ENCODE results near the gene DEAF1. TPM values are rescaled to one million over a fixed set of nuclear protein-coding genes. Genes with fewer than 3 reads are reported as not detected.

Gene DEAF1
- total and polyA plus RNA-seq, 9 of the 15 experiments (the other 6 are each of a cell fraction or from before 2014, with no cell fraction given) = 2.0 to 69.1 (median 26.8) TPM

GRCh38 chr11:694563-695287, at the start of gene DEAF1 (continued):
- TF ChIP-seq ZNF407 (IDR thresholded peaks at IDR 0.05; ENCODE audit: low read depth) = no peak
- TF ChIP-seq ZNF274 (IDR thresholded peaks at IDR 0.05; ENCODE audit: borderline replicate concordance, low read depth, low read length) = no peak
- TF ChIP-seq NR4A1 (CRISPR knock-in tag; IDR thresholded peaks at IDR 0.05) = no peak
- TF ChIP-seq NR4A1 (tag; IDR thresholded peaks at IDR 0.05) = 0 out of 2 replicates have a peak, but pooled peaks have one; percentile 25
- TF ChIP-seq TRIM24 (IDR thresholded peaks at IDR 0.05) = no peak
- TF ChIP-seq IFI16 (CRISPR knock-in tag; IDR thresholded peaks at IDR 0.05) = no peak
- TF ChIP-seq RBBP5 (IDR thresholded peaks at IDR 0.05; ENCODE audit: borderline replicate concordance, insufficient read depth, low read length, poor library complexity, severe bottlenecking) = peak; percentile 65
- peak; percentile 84; the same call in 1 of the 2 replicates for TF ChIP-seq ZNF583 (CRISPR knock-in tag; IDR thresholded peaks at IDR 0.05)
- TF ChIP-seq ZFP30 (CRISPR knock-in tag; IDR thresholded peaks at IDR 0.05; ENCODE audit: borderline replicate concordance) = no peak
- no peak for TF ChIP-seq ZFPM2 (CRISPR knock-in tag; IDR thresholded peaks at IDR 0.05)
- no peak for TF ChIP-seq RHOXF2B (CRISPR knock-in tag; conservative IDR thresholded peaks at IDR 0.05)
- peak; percentile 45; the same call in 1 of the 2 replicates for TF ChIP-seq TFAP4 (CRISPR knock-in tag; IDR thresholded peaks at IDR 0.05; ENCODE audit: borderline replicate concordance)
- no peak for TF ChIP-seq PCBP2 (IDR thresholded peaks at IDR 0.05; ENCODE audit: low read depth, low read length, poor library complexity, severe bottlenecking)
- no peak for TF ChIP-seq DDX20 (tag; IDR thresholded peaks at IDR 0.05; ENCODE audit: low read depth)
- TF ChIP-seq ZNF76 (CRISPR knock-in tag; IDR thresholded peaks at IDR 0.05; ENCODE audit: borderline replicate concordance) = 0 out of 2 replicates have a peak, but pooled peaks have one; percentile 57
- TF ChIP-seq HMGN3 (IDR thresholded peaks at IDR 0.05; ENCODE audit: borderline replicate concordance, extremely low read depth, insufficient read length, low read depth, low read length) = peak; percentile 47
- peak; percentile 87; the same call in 1 of the 2 replicates for TF ChIP-seq MAX (CRISPR knock-in tag; IDR thresholded peaks at IDR 0.05)
- TF ChIP-seq GATAD2A (IDR thresholded peaks at IDR 0.05) = peak; percentile 6; the same call in 1 of the 2 replicates
- TF ChIP-seq CCNT2 (IDR thresholded peaks at IDR 0.05; ENCODE audit: borderline replicate concordance, extremely low read depth, insufficient read length, low read depth, low read length) = peak; percentile 71
